Measurements from ENCODE around the gene EPG5.

Gene EPG5

DNA sequence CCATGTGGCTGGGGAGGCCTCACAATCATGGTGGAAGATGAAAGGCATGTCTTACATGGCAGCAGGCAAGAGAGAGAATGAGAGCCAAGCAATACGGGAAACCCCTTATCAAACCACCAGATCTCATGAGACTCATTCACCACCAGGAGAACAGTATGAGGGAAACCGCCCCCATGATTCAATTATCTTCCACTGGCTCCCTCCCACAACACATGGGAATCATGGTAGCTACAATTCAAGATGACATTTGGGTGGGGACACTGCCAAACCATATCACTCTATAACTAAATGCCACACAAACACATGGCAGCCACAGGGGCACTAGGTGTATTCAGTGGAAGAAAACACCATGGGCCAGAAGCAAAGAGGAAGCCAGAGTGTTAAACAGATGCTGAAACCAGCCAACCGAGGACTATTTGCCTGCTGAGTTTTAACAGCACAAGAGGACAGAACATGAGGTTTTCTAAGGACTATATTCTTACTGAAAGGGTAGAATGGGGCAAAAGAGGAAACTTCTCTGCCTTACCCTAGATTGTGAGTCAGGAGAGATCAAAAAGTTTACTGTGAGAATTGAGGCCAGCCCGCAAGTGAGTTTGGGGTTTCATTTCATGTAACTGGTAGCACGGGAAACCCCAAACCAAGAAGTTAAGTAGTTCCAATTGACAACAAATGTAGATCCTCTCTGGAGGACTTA, 92.5 kb downstream of the EPG5 start:
- Histone ChIP-seq H3K27ac (ENCODE audit: low read depth in 2 of 2, low read length in 2 of 2) (no peak overlapping the region), H3K36me3 (ENCODE audit: control insufficient read depth in 2 of 2, insufficient read depth in 2 of 2, low read length in 2 of 2) (peaks cover 27 to 37% of the 10 kb centered on the region in 2 donors), H3K9me3 (ENCODE audit: control insufficient read depth in 2 of 2, low read length in 2 of 2) (no peaks in the 10 kb centered on the region), H3K27me3 (ENCODE audit: control insufficient read depth in 2 of 2, insufficient read depth in 2 of 2, low read length in 2 of 2) (no peaks in the 10 kb centered on the region), H3K4me1 (ENCODE audit: control insufficient read depth in 2 of 2, insufficient read depth in 2 of 2, low read length in 2 of 2) (no peaks in the 10 kb centered on the region), H3K4me3 (ENCODE audit: low read length in 2 of 2) (no peak overlapping the region), H3K9ac (ENCODE audit: low read depth in 1 of 2, low read length in 2 of 2) (no peak overlapping the region)

DNA sequence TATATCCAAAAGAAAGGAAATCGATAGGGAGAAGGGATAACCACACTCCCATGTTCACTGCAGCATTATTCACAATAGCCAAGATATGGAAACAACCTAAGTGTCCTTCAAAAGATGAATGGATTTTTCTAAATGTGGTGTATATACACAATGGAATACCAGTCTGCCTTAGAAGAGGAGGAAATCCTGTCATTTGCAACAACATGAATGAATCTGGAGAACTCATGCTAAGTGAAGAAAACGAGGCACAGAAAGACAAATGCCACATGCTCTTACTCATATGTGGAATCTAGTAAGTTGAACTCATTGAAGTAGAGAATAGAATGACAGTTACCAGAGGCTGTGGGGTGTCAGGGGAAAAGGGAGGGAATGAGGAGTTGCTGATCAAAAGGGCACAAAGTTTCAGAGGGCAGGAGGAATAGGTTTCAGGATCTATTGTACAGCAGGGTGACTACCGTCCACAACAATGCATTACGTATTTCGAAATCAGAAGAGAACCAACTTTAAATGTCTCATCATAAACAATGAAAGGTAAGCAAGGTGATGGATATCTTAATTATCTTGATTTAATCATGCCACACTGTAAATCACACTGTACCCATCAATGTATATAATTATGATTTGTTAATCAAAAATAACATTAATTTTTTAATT, 95.6 kb downstream of the EPG5 start:
- Histone ChIP-seq H3K27me3 (ENCODE audit: control insufficient read depth in 2 of 2, insufficient read depth in 2 of 2, low read length in 2 of 2) (no peaks in the 10 kb centered on the region), H3K9me3 (ENCODE audit: control insufficient read depth in 2 of 2, low read length in 2 of 2) (no peaks in the 10 kb centered on the region), H3K4me1 (ENCODE audit: control insufficient read depth in 2 of 2, insufficient read depth in 2 of 2, low read length in 2 of 2) (no peaks in the 10 kb centered on the region), H3K36me3 (ENCODE audit: control insufficient read depth in 2 of 2, insufficient read depth in 2 of 2, low read length in 2 of 2) (peaks cover 28 to 37% of the 10 kb centered on the region in 2 donors), H3K27ac (ENCODE audit: low read depth in 2 of 2, low read length in 2 of 2) (no peak overlapping the region), H3K4me3 (ENCODE audit: low read length in 2 of 2) (no peak overlapping the region), H3K9ac (ENCODE audit: low read depth in 1 of 2, low read length in 2 of 2) (no peak overlapping the region)

DNA sequence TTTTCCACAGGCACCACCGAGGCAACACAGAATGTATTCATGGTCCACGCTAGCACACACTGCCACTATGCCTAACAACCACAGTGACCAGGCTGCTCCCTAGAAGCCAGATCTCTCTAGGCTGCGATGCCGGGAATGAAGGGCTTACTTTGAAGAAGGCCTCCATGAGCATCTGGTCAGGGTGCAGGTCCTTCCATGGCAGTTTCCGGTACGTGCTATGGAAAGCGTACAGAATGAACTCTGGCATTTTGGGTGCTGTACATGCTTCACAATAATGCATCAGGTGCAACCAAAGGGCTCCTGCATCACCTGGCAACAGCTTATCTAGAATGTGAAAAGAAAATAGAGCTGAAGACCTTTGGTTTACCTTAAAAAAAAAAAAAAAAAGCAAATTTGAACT, 96.7 kb downstream of the EPG5 start:
- no peak overlapping the region for H3K9ac ChIP-seq (ENCODE audit: low read depth in 1 of 2, low read length in 2 of 2)
- H3K4me3 ChIP-seq (ENCODE audit: low read length in 2 of 2), result no peak overlapping the region
- no peak overlapping the region for H3K27ac ChIP-seq (ENCODE audit: low read depth in 2 of 2, low read length in 2 of 2)
- H3K9me3 ChIP-seq (ENCODE audit: control insufficient read depth in 2 of 2, low read length in 2 of 2), result no peaks in the 10 kb centered on the region
- no peaks in the 10 kb centered on the region for H3K4me1 ChIP-seq (ENCODE audit: control insufficient read depth in 2 of 2, insufficient read depth in 2 of 2, low read length in 2 of 2)
- H3K36me3 ChIP-seq (ENCODE audit: control insufficient read depth in 2 of 2, insufficient read depth in 2 of 2, low read length in 2 of 2), result peaks cover 31 to 41% of the 10 kb centered on the region in 2 donors
- no peaks in the 10 kb centered on the region for H3K27me3 ChIP-seq (ENCODE audit: control insufficient read depth in 2 of 2, insufficient read depth in 2 of 2, low read length in 2 of 2)

DNA sequence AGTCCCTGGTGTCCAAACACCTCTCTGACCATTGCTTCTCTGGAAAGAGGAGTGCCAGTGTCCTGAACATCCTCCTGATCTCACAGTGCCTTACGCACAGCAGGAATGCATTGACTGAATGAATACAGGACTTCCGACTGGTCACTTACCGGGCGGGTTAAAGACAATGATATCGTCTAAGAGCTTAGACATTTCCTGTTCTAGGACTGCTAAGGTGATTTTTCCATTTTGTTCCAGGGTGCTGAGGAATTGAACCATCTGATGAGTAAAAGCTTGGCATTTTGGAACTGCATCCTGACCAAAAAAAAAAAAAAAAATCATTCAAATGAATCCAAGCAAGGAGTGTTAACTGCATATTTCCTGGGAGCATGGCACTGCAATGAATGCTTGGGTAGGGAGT, 101.7 kb downstream of the EPG5 start:
- H3K9me3 ChIP-seq (ENCODE audit: control insufficient read depth in 2 of 2, low read length in 2 of 2), result no peaks in the 10 kb centered on the region
- no peak overlapping the region for H3K27ac ChIP-seq (ENCODE audit: low read depth in 2 of 2, low read length in 2 of 2)
- H3K36me3 ChIP-seq (ENCODE audit: control insufficient read depth in 2 of 2, insufficient read depth in 2 of 2, low read length in 2 of 2), result peaks cover 44 to 53% of the 10 kb centered on the region in 2 donors

DNA sequence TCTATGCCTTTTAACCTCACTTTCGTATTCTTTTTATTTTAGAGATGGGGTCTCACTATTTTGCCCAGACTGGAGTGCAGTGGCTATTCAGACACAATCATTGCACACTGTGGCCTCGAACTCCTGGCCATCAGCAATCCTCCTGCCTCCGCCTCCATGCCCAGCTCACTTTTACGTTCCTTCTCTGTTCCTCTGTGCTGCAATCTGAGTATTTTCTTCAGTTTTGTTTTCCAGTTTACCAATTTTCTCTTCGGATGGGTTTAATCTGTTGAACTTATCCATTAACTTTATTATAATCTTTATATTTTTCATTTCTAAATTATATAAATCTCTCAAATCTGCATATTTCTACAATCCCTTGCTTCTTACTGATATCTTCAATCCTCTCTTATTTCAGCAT, 103.0 kb downstream of the EPG5 start:
- Histone ChIP-seq H3K9ac (ENCODE audit: low read depth in 1 of 2, low read length in 2 of 2) (no peak overlapping the region), H3K9me3 (ENCODE audit: control insufficient read depth in 2 of 2, low read length in 2 of 2) (no peaks in the 10 kb centered on the region), H3K36me3 (ENCODE audit: control insufficient read depth in 2 of 2, insufficient read depth in 2 of 2, low read length in 2 of 2) (peaks cover 50 to 59% of the 10 kb centered on the region in 2 donors), H3K27ac (ENCODE audit: low read depth in 2 of 2, low read length in 2 of 2) (no peak overlapping the region), H3K4me1 (ENCODE audit: control insufficient read depth in 2 of 2, insufficient read depth in 2 of 2, low read length in 2 of 2) (no peaks in the 10 kb centered on the region), H3K27me3 (ENCODE audit: control insufficient read depth in 2 of 2, insufficient read depth in 2 of 2, low read length in 2 of 2) (no peaks in the 10 kb centered on the region), H3K4me3 (ENCODE audit: low read length in 2 of 2) (no peak overlapping the region)

More for the DNA sequence above, 101.7 kb downstream of the EPG5 start:
- Histone ChIP-seq H3K27me3 (ENCODE audit: control insufficient read depth in 2 of 2, insufficient read depth in 2 of 2, low read length in 2 of 2) (no peaks in the 10 kb centered on the region), H3K4me1 (ENCODE audit: control insufficient read depth in 2 of 2, insufficient read depth in 2 of 2, low read length in 2 of 2) (no peaks in the 10 kb centered on the region), H3K4me3 (ENCODE audit: low read length in 2 of 2) (no peak overlapping the region), H3K9ac (ENCODE audit: low read depth in 1 of 2, low read length in 2 of 2) (no peak overlapping the region)

DNA sequence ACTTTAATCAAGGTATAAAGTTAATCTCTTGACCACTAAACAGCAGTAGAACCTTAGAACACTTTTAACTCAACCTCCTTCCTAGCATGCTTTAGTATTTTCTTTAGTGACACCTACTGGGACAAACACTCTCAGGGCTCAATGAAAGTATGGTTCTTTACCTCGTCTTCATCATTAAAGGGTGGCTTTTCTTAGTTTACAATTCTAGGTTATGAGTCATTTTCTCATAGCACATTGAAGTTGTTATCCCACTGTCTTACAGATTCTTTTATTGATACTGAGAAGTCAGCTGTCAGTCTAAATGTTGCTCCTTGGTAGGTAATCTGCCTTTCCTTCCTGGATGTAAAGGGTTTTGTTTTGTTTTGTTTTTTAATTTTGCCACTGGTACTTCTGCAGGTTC, 103.7 kb downstream of the EPG5 start:
- H3K36me3 ChIP-seq (ENCODE audit: control insufficient read depth in 2 of 2, insufficient read depth in 2 of 2, low read length in 2 of 2), result peaks cover 56 to 65% of the 10 kb centered on the region in 2 donors
- H3K27ac ChIP-seq (ENCODE audit: low read depth in 2 of 2, low read length in 2 of 2), result no peak overlapping the region
- H3K4me1 ChIP-seq (ENCODE audit: control insufficient read depth in 2 of 2, insufficient read depth in 2 of 2, low read length in 2 of 2), result no peaks in the 10 kb centered on the region
- H3K9me3 ChIP-seq (ENCODE audit: control insufficient read depth in 2 of 2, low read length in 2 of 2), result no peaks in the 10 kb centered on the region
- H3K4me3 ChIP-seq (ENCODE audit: low read length in 2 of 2), result no peak overlapping the region
- no peaks in the 10 kb centered on the region for H3K27me3 ChIP-seq (ENCODE audit: control insufficient read depth in 2 of 2, insufficient read depth in 2 of 2, low read length in 2 of 2)
- no peak overlapping the region for H3K9ac ChIP-seq (ENCODE audit: low read depth in 1 of 2, low read length in 2 of 2)

DNA sequence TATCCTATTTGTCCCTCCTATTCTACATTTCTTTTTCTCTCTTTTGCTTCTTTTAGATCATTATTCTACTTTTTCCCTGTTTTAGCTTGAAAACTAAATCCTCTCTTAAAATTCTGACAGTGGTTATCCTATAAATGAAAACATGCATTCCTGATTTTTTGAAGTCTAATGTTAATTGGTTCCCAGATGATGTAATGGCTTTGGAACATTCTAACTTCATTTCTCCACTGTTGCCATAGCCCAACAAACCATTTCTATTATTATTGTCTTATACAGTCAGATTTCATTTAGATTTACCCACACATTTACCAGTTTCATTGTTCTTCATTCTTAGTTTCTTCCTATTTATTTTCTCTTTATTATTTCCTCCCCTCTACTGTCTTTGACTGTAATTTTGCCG, 105.2 kb downstream of the EPG5 start:
- Histone ChIP-seq H3K27ac (ENCODE audit: low read depth in 2 of 2, low read length in 2 of 2) (no peak overlapping the region), H3K4me3 (ENCODE audit: low read length in 2 of 2) (no peak overlapping the region), H3K4me1 (ENCODE audit: control insufficient read depth in 2 of 2, insufficient read depth in 2 of 2, low read length in 2 of 2) (no peaks in the 10 kb centered on the region), H3K9ac (ENCODE audit: low read depth in 1 of 2, low read length in 2 of 2) (no peak overlapping the region), H3K9me3 (ENCODE audit: control insufficient read depth in 2 of 2, low read length in 2 of 2) (no peaks in the 10 kb centered on the region), H3K27me3 (ENCODE audit: control insufficient read depth in 2 of 2, insufficient read depth in 2 of 2, low read length in 2 of 2) (no peaks in the 10 kb centered on the region), H3K36me3 (ENCODE audit: control insufficient read depth in 2 of 2, insufficient read depth in 2 of 2, low read length in 2 of 2) (peaks cover 59 to 67% of the 10 kb centered on the region in 2 donors)

DNA sequence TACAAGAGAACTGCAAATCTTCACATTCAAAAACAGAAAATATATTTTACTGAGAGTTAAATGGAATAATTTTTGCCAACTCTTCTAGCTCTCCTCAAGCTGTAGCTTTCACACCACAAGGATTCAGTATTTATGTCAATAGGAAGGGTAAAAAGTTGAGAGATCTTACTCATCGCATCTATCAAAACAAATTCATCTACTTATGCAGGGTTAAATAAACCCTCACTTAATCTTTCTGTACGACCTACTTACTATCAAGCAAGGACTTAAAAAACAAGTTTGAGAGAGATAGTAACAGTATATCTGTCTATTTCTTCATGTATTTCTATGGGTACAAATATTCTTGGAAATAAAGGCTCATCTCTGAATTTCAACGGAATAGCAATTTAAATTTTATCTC, 106.2 kb downstream of the EPG5 start:
- Histone ChIP-seq H3K27ac (ENCODE audit: low read depth in 2 of 2, low read length in 2 of 2) (no peak overlapping the region), H3K9me3 (ENCODE audit: control insufficient read depth in 2 of 2, low read length in 2 of 2) (no peaks in the 10 kb centered on the region), H3K4me3 (ENCODE audit: low read length in 2 of 2) (no peak overlapping the region), H3K36me3 (ENCODE audit: control insufficient read depth in 2 of 2, insufficient read depth in 2 of 2, low read length in 2 of 2) (peaks cover 60 to 68% of the 10 kb centered on the region in 2 donors), H3K9ac (ENCODE audit: low read depth in 1 of 2, low read length in 2 of 2) (no peak overlapping the region), H3K27me3 (ENCODE audit: control insufficient read depth in 2 of 2, insufficient read depth in 2 of 2, low read length in 2 of 2) (no peaks in the 10 kb centered on the region), H3K4me1 (ENCODE audit: control insufficient read depth in 2 of 2, insufficient read depth in 2 of 2, low read length in 2 of 2) (no peaks in the 10 kb centered on the region)

DNA sequence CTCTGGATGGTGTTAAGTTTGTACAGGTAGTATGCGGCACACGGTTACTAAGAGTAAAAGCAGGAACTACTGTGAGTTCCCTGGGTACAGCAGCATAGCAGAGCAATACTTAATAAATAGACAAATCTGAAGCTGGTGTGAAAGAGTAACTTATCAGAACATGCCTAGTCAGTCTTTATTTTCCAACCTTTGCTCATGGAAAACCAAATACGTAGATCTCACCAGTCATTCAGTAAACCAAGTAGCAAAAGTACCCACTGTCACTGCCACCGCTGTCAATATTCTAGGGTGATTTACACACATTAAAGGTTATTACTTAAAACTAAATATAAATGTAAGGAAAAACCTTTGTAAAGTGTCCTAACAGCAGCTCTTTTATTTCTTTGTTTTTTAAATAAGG, 106.6 kb downstream of the EPG5 start:
- peaks cover 65 to 69% of the 10 kb centered on the region in 2 donors for H3K36me3 ChIP-seq (ENCODE audit: control insufficient read depth in 2 of 2, insufficient read depth in 2 of 2, low read length in 2 of 2)
- no peak overlapping the region for H3K27ac ChIP-seq (ENCODE audit: low read depth in 2 of 2, low read length in 2 of 2)
- no peak overlapping the region for H3K9ac ChIP-seq (ENCODE audit: low read depth in 1 of 2, low read length in 2 of 2)
- no peaks in the 10 kb centered on the region for H3K27me3 ChIP-seq (ENCODE audit: control insufficient read depth in 2 of 2, insufficient read depth in 2 of 2, low read length in 2 of 2)
- H3K9me3 ChIP-seq (ENCODE audit: control insufficient read depth in 2 of 2, low read length in 2 of 2), result no peaks in the 10 kb centered on the region
- no peaks in the 10 kb centered on the region for H3K4me1 ChIP-seq (ENCODE audit: control insufficient read depth in 2 of 2, insufficient read depth in 2 of 2, low read length in 2 of 2)
- no peak overlapping the region for H3K4me3 ChIP-seq (ENCODE audit: low read length in 2 of 2)

DNA sequence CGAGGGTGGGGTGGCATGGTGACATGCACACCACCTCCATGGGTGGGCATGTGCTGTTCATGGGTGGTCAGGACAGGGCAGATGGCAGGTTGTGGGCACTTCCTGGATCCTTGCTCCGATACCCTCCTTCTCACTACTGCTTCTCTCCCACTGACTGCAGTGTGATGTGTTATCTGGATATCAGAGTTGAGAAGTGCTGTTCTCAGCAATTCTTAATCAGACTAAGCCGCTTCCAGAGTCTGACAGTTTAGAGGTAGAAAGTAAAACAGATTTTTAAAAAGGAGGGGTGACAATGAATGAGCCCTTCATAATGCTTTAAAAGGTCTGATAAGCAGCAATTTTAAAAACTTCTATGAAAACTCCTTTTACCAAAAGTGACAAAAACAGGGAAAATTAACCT, 107.8 kb downstream of the EPG5 start:
- Histone ChIP-seq H3K27ac (ENCODE audit: low read depth in 2 of 2, low read length in 2 of 2) (no peak overlapping the region), H3K36me3 (ENCODE audit: control insufficient read depth in 2 of 2, insufficient read depth in 2 of 2, low read length in 2 of 2) (peaks cover 62 to 63% of the 10 kb centered on the region in 2 donors), H3K27me3 (ENCODE audit: control insufficient read depth in 2 of 2, insufficient read depth in 2 of 2, low read length in 2 of 2) (no peaks in the 10 kb centered on the region), H3K9me3 (ENCODE audit: control insufficient read depth in 2 of 2, low read length in 2 of 2) (no peaks in the 10 kb centered on the region), H3K4me1 (ENCODE audit: control insufficient read depth in 2 of 2, insufficient read depth in 2 of 2, low read length in 2 of 2) (no peaks in the 10 kb centered on the region), H3K9ac (ENCODE audit: low read depth in 1 of 2, low read length in 2 of 2) (no peak overlapping the region), H3K4me3 (ENCODE audit: low read length in 2 of 2) (no peak overlapping the region)

All from mucosa of rectum (tissue), 2 donors.